NCI-H146 treated with DMSO at 0.1 percent for 48 hours (cell line): Measurements from ENCODE around the gene RAP1A.

Experiments used
- DNase-seq: peaks from one replicate; lab custom pipeline; 2025; ENCODE audit not compliant: unreplicated experiment; lab: John Stamatoyannopoulos, UW

The RAP1A gene

DNA sequence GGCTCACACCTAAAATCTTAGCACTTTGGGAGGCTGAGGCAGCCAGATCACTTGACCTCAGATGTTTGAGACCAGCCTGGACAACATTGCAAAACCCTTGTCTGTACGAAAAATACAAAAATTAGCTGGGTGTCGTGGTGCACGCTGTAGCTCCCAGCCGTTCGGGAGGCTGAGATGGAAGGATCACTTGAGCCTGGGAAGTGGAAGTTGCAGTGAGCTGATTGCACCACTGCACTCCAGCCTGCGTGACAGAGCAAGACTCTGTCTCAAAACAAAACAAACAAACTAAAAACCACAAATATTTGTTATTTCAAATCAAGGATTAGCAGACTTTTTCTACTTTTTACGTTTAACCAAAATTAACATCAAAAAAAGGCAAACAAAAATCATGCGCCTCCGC is 88.3 kb downstream of the RAP1A start:
- no peak for DNase-seq

DNA sequence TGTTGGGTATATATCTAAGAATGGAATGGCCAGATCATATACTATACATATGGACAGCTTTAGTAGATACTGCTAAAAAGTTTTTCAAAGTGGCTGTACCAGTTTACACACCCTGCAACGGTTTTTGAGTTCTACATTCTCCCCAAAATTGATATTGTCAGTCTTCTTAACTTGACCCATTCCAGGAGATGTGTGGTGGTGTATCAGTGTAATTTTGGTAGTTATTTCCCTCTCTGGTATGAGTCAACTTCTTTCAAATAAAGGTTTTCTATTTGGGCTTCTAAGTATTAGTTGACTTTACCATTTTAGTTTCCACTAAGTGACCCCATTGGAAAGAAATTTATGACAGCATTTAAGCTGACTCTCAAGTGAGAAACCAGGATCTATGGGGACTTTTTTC is 90.4 kb downstream of the RAP1A start:
- no peak for DNase-seq

DNA sequence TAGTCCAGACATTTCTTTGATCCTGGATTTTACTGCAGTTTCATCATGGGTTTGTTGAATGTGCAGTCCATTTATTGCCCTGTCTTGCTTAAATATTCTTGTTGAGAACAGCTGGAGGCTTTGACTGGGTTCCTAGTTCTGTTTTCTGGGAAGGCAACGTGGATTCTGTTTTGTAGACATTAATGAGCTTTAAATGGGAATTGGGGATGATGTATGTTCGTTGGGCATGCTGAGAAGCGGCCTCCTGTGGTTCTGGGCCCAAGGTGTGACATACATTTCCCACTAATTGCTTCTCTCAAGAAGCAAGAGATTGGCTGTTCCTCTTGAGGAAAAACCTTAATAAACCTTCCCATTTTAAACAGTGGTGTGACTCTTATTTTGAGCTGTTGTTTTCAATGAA is 96.7 kb downstream of the RAP1A start:
- DNase-seq: no peak

DNA sequence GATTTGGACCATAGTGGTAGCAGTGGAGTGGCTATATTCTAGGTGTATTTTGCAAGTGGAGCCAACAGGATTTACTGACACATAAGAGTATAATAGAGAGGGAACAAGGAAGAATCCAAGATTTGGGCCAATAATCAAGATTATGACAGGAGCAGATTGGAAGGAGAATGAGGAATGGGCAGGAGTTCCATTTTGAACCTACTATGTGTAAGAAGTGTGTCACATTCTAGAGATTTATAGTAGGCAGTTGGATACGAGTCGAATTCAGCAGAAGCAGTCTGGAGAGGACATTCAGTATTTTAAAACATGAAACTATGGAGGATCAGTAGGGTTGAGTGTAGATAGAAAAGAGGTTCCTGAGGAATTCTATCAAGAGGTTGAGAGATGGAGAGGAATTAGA is 97.9 kb downstream of the RAP1A start:
- no peak for DNase-seq

DNA sequence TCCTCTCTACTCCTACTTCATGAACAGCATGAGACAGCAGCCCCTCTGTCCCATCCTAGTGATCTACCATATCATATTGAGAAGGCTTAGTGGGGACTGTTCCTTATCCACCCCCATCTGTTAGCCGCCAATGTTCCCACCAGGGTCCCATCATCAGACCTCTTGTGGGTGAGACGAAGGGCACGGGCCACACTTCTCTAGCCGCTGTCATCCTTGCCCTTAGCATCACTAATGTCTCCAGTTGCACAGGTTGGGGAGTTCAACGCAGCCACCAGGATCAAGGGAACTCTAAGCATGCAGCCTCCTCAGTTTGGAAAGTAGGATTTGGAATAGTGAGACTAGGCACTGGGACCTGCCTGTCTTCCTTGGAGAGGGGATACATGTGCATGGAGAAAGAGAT is 99.5 kb downstream of the RAP1A start:
- DNase-seq: no peak

DNA sequence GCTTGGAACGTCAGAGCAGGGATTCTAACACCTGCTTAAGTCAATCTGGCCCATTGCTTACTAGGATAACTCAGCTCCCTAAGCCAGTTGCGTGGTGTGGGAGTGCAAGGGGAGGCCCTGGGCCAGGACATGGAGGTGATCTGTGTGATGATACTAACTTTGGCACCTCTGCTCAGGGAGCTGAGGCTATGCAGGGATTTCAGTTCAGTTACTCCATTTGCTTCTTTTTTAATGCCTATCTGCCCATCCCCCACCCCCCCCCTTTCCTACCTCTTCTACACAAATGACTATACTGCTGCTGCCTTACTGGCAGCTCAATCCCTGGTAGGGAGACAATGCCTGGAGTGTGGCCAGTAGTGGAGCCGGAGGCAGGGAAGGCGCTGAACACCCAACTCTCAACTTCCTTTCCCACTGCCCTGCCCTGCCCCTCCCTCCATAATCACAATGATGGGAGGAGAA is 100.1 kb downstream of the RAP1A start:
- DNase-seq: no peak

DNA sequence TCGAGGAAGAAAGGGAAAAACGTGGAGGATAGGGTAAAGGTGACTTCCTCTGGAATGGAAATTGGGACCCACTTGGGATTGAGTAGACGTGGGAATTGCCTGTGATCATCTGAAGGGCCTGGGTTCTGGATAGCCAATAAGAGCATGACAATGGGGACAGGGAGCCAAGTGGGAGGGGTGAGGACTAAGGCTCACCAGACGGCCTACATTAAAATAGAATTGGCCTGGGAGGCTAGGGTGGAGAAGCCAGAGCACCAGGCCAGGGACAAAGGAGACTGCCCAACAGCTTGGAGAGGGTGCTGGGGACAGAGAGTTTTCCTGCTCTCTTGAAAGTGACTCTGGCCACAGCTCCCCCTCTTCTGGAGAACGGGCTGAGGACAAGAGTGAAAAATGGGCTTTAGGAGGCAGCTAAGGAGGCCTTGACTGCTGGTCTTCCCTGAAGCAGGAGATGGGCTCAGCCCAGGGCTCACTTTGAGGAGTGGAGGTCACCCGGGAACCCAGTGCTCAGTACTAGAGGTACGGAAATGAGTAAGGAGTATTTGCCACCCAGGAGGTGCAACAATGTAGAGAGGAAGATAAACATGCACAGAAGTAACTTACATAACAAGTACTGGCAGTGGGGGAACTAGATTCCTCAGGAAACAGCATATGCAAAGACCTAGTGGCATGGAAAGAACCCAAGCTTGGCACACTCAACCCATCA is 100.8 kb downstream of the RAP1A start:
- DNase-seq: no peak

DNA sequence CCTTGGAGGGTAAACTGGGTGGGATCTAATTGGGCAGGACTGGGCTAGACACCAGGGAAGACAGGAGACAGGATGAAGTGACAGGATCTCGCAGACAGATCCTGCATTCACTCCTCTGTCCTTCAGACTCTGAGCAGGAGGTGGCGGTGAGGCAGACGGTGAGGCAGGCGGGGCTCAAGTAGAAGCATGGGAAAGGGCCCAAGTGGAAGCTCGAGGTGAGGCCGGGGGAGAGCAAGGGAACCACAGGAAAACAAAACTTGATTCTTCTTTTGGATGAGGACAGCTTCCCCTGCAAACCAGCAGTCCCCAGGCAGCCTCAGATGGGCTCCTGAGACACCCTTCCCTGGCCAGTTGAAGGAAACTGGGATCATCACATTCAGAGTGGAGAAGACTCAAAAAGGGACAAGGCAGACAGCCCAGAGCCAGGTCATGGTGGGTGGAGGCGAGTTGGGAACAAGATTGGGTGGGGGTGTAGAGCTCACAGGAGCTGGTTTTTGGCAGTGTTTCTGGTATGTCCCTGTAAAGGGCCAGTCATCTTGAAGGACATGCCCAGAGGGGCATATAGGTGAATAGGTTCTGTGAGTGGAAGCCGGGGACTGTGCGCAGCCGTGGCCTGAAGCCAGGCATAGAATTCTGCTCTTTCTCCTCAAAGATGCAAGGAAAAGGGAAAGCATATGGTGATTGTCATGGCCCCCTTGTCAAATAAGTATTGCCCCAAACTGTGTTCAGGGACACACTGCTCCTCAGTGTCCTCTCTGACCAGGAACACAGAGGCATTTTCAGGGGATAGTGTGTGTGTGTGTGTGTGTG is 101.6 kb downstream of the RAP1A start:
- no peak for DNase-seq

DNA sequence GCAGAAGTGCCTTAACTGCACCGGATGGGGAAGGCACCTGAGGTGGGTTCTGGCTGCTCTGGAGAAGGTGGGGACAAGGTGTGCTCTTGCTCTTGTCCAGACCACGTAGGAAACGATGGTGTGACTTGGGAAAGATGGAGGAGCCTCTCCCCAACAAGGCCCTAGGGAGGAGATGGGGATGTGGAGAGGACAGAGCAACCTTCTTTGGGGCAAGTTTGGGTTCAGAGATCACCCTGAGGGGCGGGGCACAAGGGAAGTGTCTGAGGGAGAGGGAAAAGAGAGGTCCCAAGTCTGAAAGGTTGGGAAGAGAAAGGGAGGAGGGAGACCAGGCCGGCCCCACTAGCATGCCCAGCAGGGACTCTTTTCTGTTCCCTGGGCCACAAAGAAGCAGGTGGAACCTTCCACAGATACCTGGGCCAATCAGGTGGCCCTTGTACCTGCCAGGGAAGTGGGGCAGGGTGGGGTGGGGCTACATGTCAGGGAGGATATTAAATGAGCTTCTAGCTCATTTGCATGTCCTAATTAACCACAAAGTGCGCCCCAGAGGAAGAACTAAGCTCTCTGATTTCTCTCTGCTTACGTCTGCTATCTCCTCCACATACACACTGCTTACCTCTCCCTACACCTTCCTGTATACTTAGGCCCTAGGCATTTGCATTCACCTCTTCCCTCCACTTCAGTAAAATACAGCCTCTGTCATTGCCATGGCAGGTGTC is 103.7 kb downstream of the RAP1A start:
- no peak for DNase-seq

DNA sequence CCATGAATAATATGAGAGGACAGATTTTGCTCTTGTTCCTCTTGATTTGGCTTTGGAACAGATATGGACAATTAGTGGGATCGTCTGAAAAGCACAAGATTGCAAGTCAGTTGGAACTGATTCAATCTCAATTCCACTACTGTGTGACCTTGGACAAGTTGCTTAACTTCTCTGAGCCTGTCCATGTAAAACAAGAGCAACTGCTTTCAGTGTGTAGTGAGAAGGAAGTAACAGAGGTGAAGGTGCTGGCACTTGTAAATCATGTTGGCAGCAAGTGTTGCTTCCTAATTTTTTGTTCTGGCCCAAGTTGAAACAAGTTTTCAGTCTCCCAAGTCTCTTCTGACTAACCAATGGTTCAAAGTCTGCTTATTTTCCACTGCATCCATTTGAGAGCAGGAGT is 104.3 kb downstream of the RAP1A start:
- DNase-seq: no peak

DNA sequence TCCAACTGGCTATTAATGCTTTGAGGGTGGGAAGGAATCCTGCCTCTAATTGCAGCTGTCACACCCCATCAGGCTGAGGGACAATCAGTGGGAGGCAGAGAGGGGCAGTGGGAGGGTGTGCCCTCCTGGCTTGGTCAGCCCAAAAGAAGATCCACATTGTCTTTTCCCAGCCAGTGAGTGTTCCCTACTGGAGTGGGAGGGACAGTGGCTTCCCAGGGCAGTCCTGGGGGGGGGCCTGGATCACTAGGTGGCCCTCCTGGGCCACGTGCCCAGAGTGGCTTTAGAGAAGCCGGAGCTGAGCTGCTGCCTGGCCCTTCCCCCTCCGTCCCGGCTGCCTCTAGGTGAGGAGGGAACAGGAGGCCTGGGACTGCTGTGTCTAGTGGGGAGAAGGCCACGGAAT is 105.6 kb downstream of the RAP1A start:
- no peak for DNase-seq

DNA sequence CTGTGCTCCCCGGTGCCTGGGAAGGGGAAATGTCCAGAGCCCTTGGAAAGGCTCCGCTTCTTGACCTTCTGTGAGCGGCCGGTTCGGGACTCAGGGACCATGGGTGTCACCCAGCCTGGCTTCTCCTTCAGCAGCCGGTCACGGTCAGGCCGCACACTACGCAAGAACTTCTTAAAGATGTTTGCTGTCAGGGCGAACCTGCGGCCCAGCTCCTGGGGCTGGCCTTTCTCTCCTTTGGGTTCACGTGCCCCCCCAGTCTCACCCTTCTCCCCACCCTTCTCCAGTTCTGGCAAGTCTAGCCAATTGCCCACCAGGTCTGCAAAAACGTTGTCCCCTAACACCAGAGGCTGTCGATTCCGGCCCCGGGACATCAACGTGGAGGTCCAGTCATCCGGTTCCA is 107.5 kb downstream of the RAP1A start:
- DNase-seq: no peak

DNA sequence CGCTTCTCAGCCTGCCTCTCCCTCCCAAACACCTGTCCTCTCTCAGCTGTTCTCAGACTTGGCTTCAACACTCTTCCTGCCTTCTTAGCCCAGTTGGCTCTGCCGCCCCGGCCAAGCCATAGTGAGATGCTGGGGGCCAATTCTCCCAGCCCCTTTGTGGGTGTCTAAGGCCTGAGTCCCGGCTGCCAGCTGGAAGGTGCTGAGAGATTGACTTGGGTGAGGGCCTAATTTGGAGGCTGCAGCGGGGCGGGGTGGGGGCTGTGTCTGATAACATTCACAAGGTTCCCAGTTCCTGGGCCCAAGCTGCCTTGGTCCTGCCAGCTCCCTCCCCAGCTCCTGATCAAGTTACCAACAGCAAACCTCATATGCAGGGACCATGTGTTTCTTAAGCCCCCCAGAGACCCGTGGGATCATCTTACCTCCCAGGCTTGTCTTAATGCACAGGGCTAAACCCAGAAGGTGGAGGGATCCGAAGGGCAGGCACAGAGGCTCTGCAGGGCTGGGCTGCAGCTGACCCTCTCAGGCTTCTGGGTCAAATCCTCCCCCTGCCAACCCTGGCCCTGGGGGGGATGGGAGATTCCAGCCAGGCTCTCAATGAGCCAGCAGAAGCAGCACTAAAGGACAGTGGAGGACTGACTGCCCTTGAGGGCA is 109.8 kb downstream of the RAP1A start:
- DNase-seq: no peak

DNA sequence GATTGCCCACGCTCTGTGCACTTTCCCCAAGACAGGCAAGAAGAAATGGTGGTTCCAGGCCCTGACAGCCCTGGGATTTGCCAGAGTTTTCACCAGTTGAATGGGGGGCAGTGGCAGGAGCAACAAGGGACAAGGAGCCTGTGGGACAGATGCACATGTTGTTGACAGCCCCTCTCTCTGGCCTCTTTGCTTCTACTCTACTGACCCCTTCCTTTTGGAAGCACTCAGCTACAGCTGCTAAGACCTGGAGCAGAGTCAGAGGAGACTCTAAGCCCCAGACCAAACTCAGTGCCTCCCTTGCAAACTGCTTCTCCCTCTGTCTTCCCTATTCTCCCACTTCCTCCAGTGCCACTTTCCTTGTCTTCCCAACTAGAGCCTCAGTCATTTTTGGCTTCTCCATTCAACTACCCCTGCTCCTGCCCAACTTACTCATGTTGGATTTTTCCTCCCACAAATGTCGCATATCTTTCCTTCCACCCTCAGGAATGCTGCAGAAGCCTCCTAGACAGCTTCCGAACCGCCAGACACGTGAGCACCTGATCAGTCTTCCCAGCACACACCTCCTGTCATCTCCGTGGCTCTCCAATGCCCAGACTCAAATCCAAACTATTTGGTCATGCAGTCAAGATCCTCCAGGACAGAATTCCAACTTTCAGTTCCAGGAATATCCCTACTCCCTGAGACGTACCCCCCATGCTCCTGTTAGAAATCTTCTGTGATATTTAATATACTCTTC is 110.5 kb downstream of the RAP1A start:
- no peak for DNase-seq

DNA sequence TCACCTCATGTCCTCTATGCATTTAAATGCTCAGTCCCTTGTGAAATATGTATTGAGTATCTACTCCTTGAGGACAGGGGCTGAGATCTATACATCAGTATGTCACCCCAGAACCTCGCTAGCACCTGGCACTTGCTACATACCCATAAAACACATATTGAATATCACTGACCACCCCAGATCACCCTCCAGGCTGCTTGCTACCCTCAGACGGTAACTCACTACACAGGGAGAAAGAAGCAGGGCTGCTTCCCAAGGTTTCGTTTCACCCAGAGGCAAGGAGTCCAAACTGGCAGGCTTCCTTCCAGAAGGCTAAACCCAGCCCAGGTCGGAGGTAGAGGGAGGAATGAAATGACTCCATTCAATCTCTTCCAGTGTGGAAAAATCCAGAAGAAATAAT is 111.1 kb downstream of the RAP1A start:
- no peak for DNase-seq

DNA sequence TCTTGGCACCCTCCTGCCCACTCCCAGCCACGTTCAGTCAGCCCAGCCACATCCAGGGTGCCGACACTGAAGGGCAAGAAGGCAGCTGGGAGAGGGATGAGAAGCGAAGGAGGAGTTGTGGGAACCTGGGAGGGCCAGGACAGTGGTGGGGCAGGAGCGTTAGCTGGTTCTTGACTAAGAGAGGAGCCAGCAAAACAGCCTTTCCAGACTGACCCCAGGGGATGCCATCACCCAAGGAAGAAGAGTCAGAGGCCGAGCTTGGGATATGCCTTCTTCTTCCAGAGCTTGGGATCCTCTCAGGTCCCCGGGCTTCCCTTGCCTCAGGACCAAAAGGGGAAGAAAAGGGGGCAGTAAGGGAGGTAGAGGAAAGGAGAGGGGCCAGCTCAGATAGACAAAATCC is 112.4 kb downstream of the RAP1A start:
- no peak for DNase-seq

DNA sequence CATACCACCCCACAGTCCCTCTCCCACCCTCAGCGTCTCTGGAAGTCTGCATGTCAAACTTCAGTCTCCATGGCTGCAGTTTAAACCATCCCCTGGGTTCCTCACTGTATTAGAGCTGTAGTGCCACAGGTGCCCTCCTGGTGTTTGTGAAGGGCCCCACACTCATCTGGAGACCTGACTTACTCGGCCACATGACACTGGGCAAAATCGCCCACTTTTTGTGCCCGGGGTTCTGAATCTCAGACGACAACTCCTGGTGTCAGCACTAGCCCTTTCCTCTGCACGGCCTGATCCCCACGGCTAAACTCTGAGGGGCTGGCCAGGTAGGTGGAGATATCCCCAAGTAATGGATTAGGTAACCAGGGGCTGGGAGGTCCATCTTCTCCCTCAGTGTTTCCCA is 113.1 kb downstream of the RAP1A start:
- DNase-seq: no peak

DNA sequence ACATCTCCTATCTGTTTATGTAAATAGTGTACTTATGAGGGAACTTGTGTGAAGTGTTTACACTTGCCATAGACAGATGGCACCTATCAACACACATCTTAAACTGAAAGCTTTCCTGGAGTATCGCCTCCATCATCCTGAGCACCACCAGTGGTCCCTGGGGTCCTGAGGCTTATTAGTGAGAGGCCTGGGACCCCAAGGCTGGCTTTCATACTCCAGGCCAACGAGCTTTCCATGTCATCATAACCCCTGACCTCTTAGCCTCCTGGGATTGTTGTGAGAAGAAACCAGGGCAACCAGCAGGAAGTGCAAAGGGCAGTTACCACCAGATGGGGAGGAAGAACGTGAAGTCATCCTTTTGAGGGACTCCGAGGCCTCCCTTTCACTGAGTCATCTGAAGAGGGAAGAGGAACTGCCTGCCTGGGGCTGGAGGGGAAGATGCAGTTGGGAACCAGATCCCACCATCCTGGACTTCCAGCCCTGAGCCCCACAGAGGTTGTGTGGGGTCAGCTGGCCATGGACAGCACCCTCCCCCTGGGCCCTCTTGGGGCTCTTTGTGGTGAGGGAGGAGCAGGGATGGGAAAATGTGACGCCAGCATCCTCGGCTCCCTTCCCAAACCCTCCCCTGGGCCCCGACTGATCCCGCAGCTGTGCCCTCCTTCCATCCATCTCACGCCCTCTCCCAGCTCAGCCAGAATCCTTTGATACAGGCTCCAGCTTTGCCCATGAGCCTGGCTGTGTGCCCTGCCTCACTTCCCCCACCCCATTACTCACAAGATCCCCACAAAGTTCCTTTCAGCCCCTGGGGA is 113.8 kb downstream of the RAP1A start:
- DNase-seq: no peak

DNA sequence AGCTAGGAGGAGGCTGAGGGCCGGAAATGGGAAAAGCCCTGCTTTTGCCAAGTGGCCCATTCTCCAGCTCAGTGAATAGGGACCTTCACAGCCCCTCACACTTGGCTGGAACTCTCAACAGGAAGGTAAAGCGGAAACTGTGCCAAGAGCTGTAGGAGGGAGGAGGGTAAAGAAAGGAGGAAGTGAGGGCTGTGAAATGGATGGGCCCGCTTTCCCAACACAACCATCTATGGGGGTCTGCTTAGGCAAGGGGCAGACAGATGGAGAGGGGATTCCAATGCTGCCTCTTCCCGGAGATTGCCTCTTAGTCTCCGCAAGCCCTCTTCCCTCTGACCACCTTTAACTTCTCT is 114.4 kb downstream of the RAP1A start:
- DNase-seq: no peak

DNA sequence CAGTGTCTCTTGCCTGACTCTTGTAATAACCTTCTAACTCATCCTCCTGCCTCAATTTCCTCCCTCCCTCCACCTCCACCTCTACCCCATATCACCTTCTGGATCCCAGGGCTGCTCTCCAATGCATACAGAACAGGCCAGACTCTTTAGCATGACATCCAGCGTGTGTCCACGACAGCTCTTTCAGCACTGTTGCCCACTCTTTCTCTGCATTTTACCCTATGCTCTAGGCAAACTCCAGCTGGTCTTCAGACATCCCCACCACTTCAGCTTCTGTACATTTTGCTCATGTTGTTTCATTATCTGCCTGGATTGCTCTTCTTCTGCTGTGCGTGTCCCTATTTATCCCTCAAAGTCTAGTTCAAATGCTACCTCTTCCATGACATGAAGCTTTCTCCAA is 114.8 kb downstream of the RAP1A start:
- no peak for DNase-seq
